K562 (cell line): ENCODE data around the gene CD151. TPM values are rescaled to one million over a fixed set of nuclear protein-coding genes. Genes with fewer than 3 reads are reported as not detected.
A peak's percentile ranks its signal among the peaks of the same experiment; 100 is the strongest.

ENCODE experiments used
- ATF2 ChIP-seq: sonication (generic); formaldehyde crosslinking; IDR thresholded peaks from 2 replicates; pipeline ENCODE4 v1.8.1; 2022; ENCODE audit warnings: missing genetic modification reagents
- ATF3 ChIP-seq, 2 experiments: fragments of 450-650 bp in 1 of 2; sonication (generic) in 1 of 2; formaldehyde crosslinking in 1 of 2; IDR thresholded peaks in 1 of 2; conservative IDR thresholded peaks in 1 of 2; 2 replicates each; pipeline versions ENCODE4 v1.6.1 to v1.8.1; 2016 to 2023; ENCODE audit warnings: mild to moderate bottlenecking in 2 of 2, moderate library complexity in 2 of 2, inconsistent platforms in 1 of 2, missing genetic modification reagents in 1 of 2
- CBFB ChIP-seq: sonication (generic); formaldehyde crosslinking; IDR thresholded peaks from 2 replicates; pipeline ENCODE4 v1.4.0; 2020; ENCODE audit warnings: mild to moderate bottlenecking, missing genetic modification reagents
- MGA ChIP-seq: fragments of 450-650 bp; IDR thresholded peaks from 2 replicates; pipeline ENCODE4 v1.6.1; 2016; ENCODE audit warnings: mild to moderate bottlenecking, moderate library complexity
- RBBP5 ChIP-seq: fragments of 200-600 bp; sonication (generic); IDR thresholded peaks from 2 replicates; pipeline ENCODE4 v1.6.1; 2012; ENCODE audit warnings: borderline replicate concordance, mild to moderate bottlenecking, low read length, control low read depth, inconsistent platforms; ENCODE audit not compliant: insufficient read depth, poor library complexity, severe bottlenecking
- TEAD4 ChIP-seq, 2 experiments: sonication (generic) in 1 of 2; formaldehyde crosslinking in 1 of 2; IDR thresholded peaks; 2 replicates each; pipeline versions ENCODE4 v1.6.1 to v1.8.0; 2012 to 2022; ENCODE audit warnings: borderline replicate concordance in 1 of 2, inconsistent platforms in 1 of 2, low read length in 1 of 2, mild to moderate bottlenecking in 1 of 2, missing genetic modification reagents in 1 of 2
- ZNF511 ChIP-seq: sonication (generic); formaldehyde crosslinking; IDR thresholded peaks from 2 replicates; pipeline ENCODE4 v1.8.0; 2022; ENCODE audit warnings: mild to moderate bottlenecking, missing genetic modification reagents
- ZNF707 ChIP-seq: fragments of 250-450 bp; sonication (Bioruptor Pico); conservative IDR thresholded peaks from 2 replicates; pipeline ENCODE4 v1.8.0; 2022; ENCODE audit warnings: inconsistent platforms, mild to moderate bottlenecking, moderate library complexity
- ZNF740 ChIP-seq, 3 experiments: fragments of 200-800 bp in 1 of 3; sonication (Bioruptor generic) in 1 of 3; sonication (generic) in 1 of 3; formaldehyde crosslinking in 1 of 3; IDR thresholded peaks; 2 replicates each; pipeline versions ENCODE4 v1.6.1 to v1.8.0; 2016 to 2022; ENCODE audit warnings: mild to moderate bottlenecking in 2 of 3, missing compliant biosample characterization in 2 of 3, missing genetic modification characterization in 2 of 3, missing genetic modification reagents in 1 of 3
- polyA plus RNA-seq, 8 experiments: library from polyadenylated mRNA; depleted of rRNA in 4 of 8; stranded (reverse) in 5 of 8; unstranded in 3 of 8; fragments of >200 nt; fragmentation: Nextera tagmentation in 2 of 8; fragmentation: Illumina TruSeq in 1 of 8; extraction: Ambion mirVana in 2 of 8; extraction: Trizol in 1 of 8; gene quantifications; 2 replicates each; pipeline versions ENCODE4 v1.2.1 to v1.2.3, GENCODE V29; 2011 to 2014; ENCODE audit warnings: inconsistent platforms in 1 of 8, missing spikeins in 1 of 8
- total RNA-seq, 7 experiments: library from RNA; depleted of rRNA in 6 of 7; stranded (reverse); fragments of >200 nt in 6 of 7; fragmentation: Illumina TruSeq in 2 of 7; extraction: Trizol in 2 of 7; gene quantifications; 2 replicates each; pipeline versions ENCODE4 v1.2.1 to v1.2.3, GENCODE V29; 2011 to 2021; ENCODE audit warnings: low replicate concordance in 1 of 7

CD151 gene
- total and polyA plus RNA-seq, 9 of the 15 experiments (the other 6 are each of a cell fraction or from before 2014, with no cell fraction given) = 2.3 to 187 (median 140) TPM

- TF ChIP-seq MGA (no peak), ZNF740 (CRISPR knock-in tag; IDR thresholded peaks at IDR 0.05) (no peak), ZNF740 (tag; IDR thresholded peaks at IDR 0.05) (0 out of 4 replicates have a peak, but pooled peaks of 1 of the 2 experiments have one; percentile 7), CBFB (peak; percentile 65; the same call in 1 of the 2 replicates), ZNF707 (CRISPR knock-in tag) (no peak), ATF3 (IDR thresholded peaks at IDR 0.05) (no peak), ATF3 (CRISPR knock-in tag; conservative IDR thresholded peaks at IDR 0.05) (no peak), ZNF511 (CRISPR knock-in tag) (0 out of 2 replicates have a peak, but pooled peaks have one; percentile 7), TEAD4 (IDR thresholded peaks at IDR 0.05; ENCODE audit: low read length) (no peak), TEAD4 (CRISPR knock-in tag; IDR thresholded peaks at IDR 0.05; ENCODE audit: borderline replicate concordance) (peak; percentile 14; the same call in 1 of the 2 replicates), ATF2 (no peak), RBBP5 (peak; percentile 55)
Observed at GRCh38 chr11:810040-810567, 22.6 kb upstream of the CD151 start (continued).
